SU-DHL-6 (cell line): Measurements from ENCODE around the gene ACADS.
"Not testable (repeated sequence)": the region's sequence is repeated elsewhere in the genome, so short reads cannot be mapped to it uniquely, and the experiment has no call there.

Experiments used
- H2AFZ ChIP-seq: fragments of 200-600 bp; sonication (generic); 2 replicates; pipeline ENCODE4 v1.6.1; 2014; ENCODE audit warnings: low read depth, mild to moderate bottlenecking, moderate library complexity, mixed read lengths, antibody characterized with exemption, low read length; ENCODE audit not compliant: severe bottlenecking
- H3F3A ChIP-seq: fragments of 200-600 bp; shearing (Covaris generic); 2 replicates; pipeline ENCODE4 v1.6.0; 2016; ENCODE audit warnings: antibody characterized with exemption, mild to moderate bottlenecking; ENCODE audit not compliant: insufficient read depth
- H3K27ac ChIP-seq: fragments of 200-600 bp; sonication (generic); 2 replicates; pipeline ENCODE4 v1.5.1; 2016; ENCODE audit warnings: low read depth, mild to moderate bottlenecking, low read length, moderate library complexity, mixed read lengths
- H3K27me3 ChIP-seq: fragments of 200-600 bp; sonication (generic), shearing (Covaris generic); 2 replicates; pipeline ENCODE4 v1.6.0; 2014; ENCODE audit warnings: mild to moderate bottlenecking, low read length
- H3K36me3 ChIP-seq: fragments of 200-600 bp; sonication (generic); 2 replicates; pipeline ENCODE4 v1.6.1; 2014; ENCODE audit warnings: mild to moderate bottlenecking, low read length, mixed read lengths
- H3K4me2 ChIP-seq: fragments of 300-600, 200-600 bp; shearing (Covaris generic), sonication (generic); 2 replicates; pipeline ENCODE4 v1.6.0; 2014; ENCODE audit warnings: low read length, low read depth, mild to moderate bottlenecking; ENCODE audit not compliant: poor library complexity, severe bottlenecking
- H3K4me3 ChIP-seq: fragments of 200-600 bp; sonication (generic); 2 replicates; pipeline ENCODE4 v1.5.1; 2014; ENCODE audit warnings: antibody characterized with exemption, low read length, mild to moderate bottlenecking, mixed read lengths; ENCODE audit not compliant: insufficient read depth, poor library complexity, severe bottlenecking
- H3K79me2 ChIP-seq: fragments of 200-600 bp; sonication (generic); 2 replicates; pipeline ENCODE4 v1.6.1; 2014; ENCODE audit warnings: mild to moderate bottlenecking, low read length, moderate library complexity; ENCODE audit not compliant: insufficient read depth
- H3K9ac ChIP-seq: fragments of 200-600 bp; sonication (generic); 2 replicates; pipeline ENCODE4 v1.7.0; 2014; ENCODE audit warnings: mild to moderate bottlenecking, low read length
- H3K9me2 ChIP-seq: fragments of 200-600 bp; sonication (generic); replicated peaks from 2 replicates; pipeline ENCODE4 v1.6.1; 2014; ENCODE audit warnings: low read length; ENCODE audit not compliant: insufficient read depth
- H3K9me3 ChIP-seq: fragments of 200-600 bp; sonication (generic); 2 replicates; pipeline ENCODE4 v1.6.1; 2014; ENCODE audit warnings: low read length, mixed read lengths; ENCODE audit not compliant: insufficient read depth
- H4K20me1 ChIP-seq: fragments of 200-600 bp; sonication (generic); 2 replicates; pipeline ENCODE4 v1.6.1; 2014; ENCODE audit warnings: low read depth, mild to moderate bottlenecking, antibody characterized with exemption, low read length, moderate library complexity, mixed read lengths
- CTCF ChIP-seq: fragments of 200-600 bp; sonication (generic); IDR thresholded peaks from one replicate; pipeline ENCODE4 v1.5.1; 2017; ENCODE audit warnings: antibody characterized with exemption, mild to moderate bottlenecking, low read length, moderate library complexity; ENCODE audit not compliant: insufficient read depth, poor library complexity, severe bottlenecking
- EZH2phosphoT487 ChIP-seq: fragments of 200-600 bp; sonication (generic), shearing (Covaris generic); conservative IDR thresholded peaks from 2 replicates; pipeline ENCODE4 v1.6.1; 2018; ENCODE audit warnings: mild to moderate bottlenecking, antibody characterized with exemption, low read length, moderate library complexity, mixed read lengths

ACADS gene

GRCh38 chr12:120726961-120727360, 1.3 kb downstream of the ACADS start:
- Histone ChIP-seq H3K27ac (no peak overlapping the region), H4K20me1 (no peaks in the 10 kb centered on the region), H3K4me3 (no peak overlapping the region), H3K36me3 (no peaks in the 10 kb centered on the region; the same call in 1 of the 2 replicates), H2AFZ (no peak overlapping the region), H3K9ac (no peak overlapping the region), H3K9me2 (no peaks in the 10 kb centered on the region), H3F3A (no peaks in the 10 kb centered on the region), H3K4me2 (no peak overlapping the region), H3K79me2 (no peaks in the 10 kb centered on the region), H3K27me3 (no peaks in the 10 kb centered on the region), H3K9me3 (no peaks in the 10 kb centered on the region)
- TF ChIP-seq CTCF (no peak), EZH2phosphoT487 (no peak)

- not testable (repeated sequence) for H3K79me2 ChIP-seq, H3K9me2 ChIP-seq, H3K9ac ChIP-seq, H2AFZ ChIP-seq, H3K4me3 ChIP-seq, H3K36me3 ChIP-seq, H3K27ac ChIP-seq, H4K20me1 ChIP-seq, H3K4me2 ChIP-seq, H3F3A ChIP-seq, H3K9me3 ChIP-seq, H3K27me3 ChIP-seq
These were observed 6.6 kb downstream of the ACADS start for GRCh38 chr12:120732198-120732597.

GRCh38 chr12:120733574-120733973, 7.9 kb downstream of the ACADS start:
- Histone ChIP-seq H3K9me2 (no peaks in the 10 kb centered on the region), H3K4me3 (no peak overlapping the region), H3K27ac (no peak overlapping the region), H4K20me1 (no peaks in the 10 kb centered on the region), H3K9me3 (no peaks in the 10 kb centered on the region), H3K9ac (no peak overlapping the region), H3K36me3 (no peaks in the 10 kb centered on the region), H3K79me2 (no peaks in the 10 kb centered on the region), H3F3A (no peaks in the 10 kb centered on the region), H2AFZ (no peak overlapping the region), H3K4me2 (no peak overlapping the region), H3K27me3 (no peaks in the 10 kb centered on the region)
- TF ChIP-seq EZH2phosphoT487 (no peak), CTCF (no peak)

GRCh38 chr12:120734210-120734609, 8.6 kb downstream of the ACADS start:
- Histone ChIP-seq H3K9ac (no peak overlapping the region), H3K27ac (no peak overlapping the region), H3K9me2 (no peaks in the 10 kb centered on the region), H3K36me3 (no peaks in the 10 kb centered on the region), H3K4me3 (no peak overlapping the region), H3K4me2 (no peak overlapping the region), H2AFZ (no peak overlapping the region), H4K20me1 (no peaks in the 10 kb centered on the region), H3F3A (no peaks in the 10 kb centered on the region), H3K27me3 (no peaks in the 10 kb centered on the region), H3K79me2 (no peaks in the 10 kb centered on the region), H3K9me3 (no peaks in the 10 kb centered on the region)
- TF ChIP-seq CTCF = no peak
- no peak for TF ChIP-seq EZH2phosphoT487
